ENCODE measurements around the gene SDF4.
A peak's percentile ranks its signal among the peaks of the same experiment; 100 is the strongest.

The SDF4 gene

GRCh38 chr1:1210726-1211540, 20.9 kb downstream of the SDF4 start:
- no peak for DNase-seq

GRCh38 chr1:1208713-1209433, 22.9 kb downstream of the SDF4 start:
- DNase-seq, result peak; percentile 34

GRCh38 chr1:1207571-1207892, 24.3 kb downstream of the SDF4 start:
- no peak for DNase-seq

- DNase-seq, result peak; percentile 1
Observed at GRCh38 chr1:1206966-1207531, 24.8 kb downstream of the SDF4 start.

GRCh38 chr1:1206376-1206965, 25.3 kb downstream of the SDF4 start, which contains the start of gene TNFRSF18:
Gene TNFRSF18, minus strand, starts transcription at chr1:1206592. Its CDS starts 21 bp downstream, at chr1:1206571.
- DNase-seq, result peak; percentile 22

GRCh38 chr1:1205769-1206375, 25.9 kb downstream of the SDF4 start:
- DNase-seq, result peak; percentile 2

GRCh38 chr1:1204998-1205768, 26.6 kb downstream of the SDF4 start:
- peak; percentile 3 for DNase-seq

- no peak for DNase-seq
Observed at GRCh38 chr1:1204425-1204920, 27.3 kb downstream of the SDF4 start.

GRCh38 chr1:1203561-1204424, 28.0 kb downstream of the SDF4 start:
- DNase-seq, result peak; percentile 1

GRCh38 chr1:1202831-1203560, 28.8 kb downstream of the SDF4 start:
- DNase-seq, result peak; percentile 1

GRCh38 chr1:1200876-1201810, 30.7 kb downstream of the SDF4 start:
- DNase-seq, result peak; percentile 85

GRCh38 chr1:1199961-1200875, 31.6 kb downstream of the SDF4 start:
- DNase-seq, result peak; percentile 1

- peak; percentile 1 for DNase-seq
Observed at GRCh38 chr1:1199141-1199960, 32.5 kb downstream of the SDF4 start.

- peak; percentile 1 for DNase-seq
Observed at GRCh38 chr1:1198423-1199140, 33.2 kb downstream of the SDF4 start.

GRCh38 chr1:1197551-1198422, 34.0 kb downstream of the SDF4 start:
- peak; percentile 1 for DNase-seq
